NCI-H2107 treated with DMSO at 0.1 percent for 48 hours (cell line): ENCODE results near the gene SLC8A2.

Experiments
- DNase-seq: peaks from one replicate; lab custom pipeline; 2025; ENCODE audit not compliant: unreplicated experiment; lab: John Stamatoyannopoulos, UW

SLC8A2 gene

GRCh38 chr19:47471733-47472457, at the start of gene SLC8A2:
TSS of gene SLC8A2 (minus strand) at chr19:47471893. CDS start at chr19:47466403, 5,490 bp downstream.
- DNase-seq = peak; percentile 41

GRCh38 chr19:47520839-47521238, 49.1 kb upstream of the SLC8A2 start:
- no peak for DNase-seq

- no peak for DNase-seq
Measured at GRCh38 chr19:47520343-47520806, 48.7 kb upstream of the SLC8A2 start.

- DNase-seq = no peak
Measured at GRCh38 chr19:47518854-47519253, 47.2 kb upstream of the SLC8A2 start.

GRCh38 chr19:47518139-47518538, 46.4 kb upstream of the SLC8A2 start:
- DNase-seq = no peak

GRCh38 chr19:47514869-47515588, 43.3 kb upstream of the SLC8A2 start, which contains the start of gene NAPA:
TSS of gene NAPA (minus strand) at chr19:47515063. CDS start at chr19:47514940, 123 bp downstream.
- peak; percentile 99 for DNase-seq

- DNase-seq = no peak
Measured at GRCh38 chr19:47514151-47514868, 42.6 kb upstream of the SLC8A2 start.

GRCh38 chr19:47512948-47513319, 41.2 kb upstream of the SLC8A2 start:
- DNase-seq = no peak

GRCh38 chr19:47512183-47512947, 40.7 kb upstream of the SLC8A2 start:
- no peak for DNase-seq

- no peak for DNase-seq
Measured at GRCh38 chr19:47511681-47512080, 40.0 kb upstream of the SLC8A2 start.

GRCh38 chr19:47511128-47511517, 39.4 kb upstream of the SLC8A2 start:
- DNase-seq = no peak

- DNase-seq = no peak
Measured at GRCh38 chr19:47510516-47511127, 38.9 kb upstream of the SLC8A2 start.

- no peak for DNase-seq
Measured at GRCh38 chr19:47509973-47510372, 38.3 kb upstream of the SLC8A2 start.

- DNase-seq = no peak
Measured at GRCh38 chr19:47509170-47509847, 37.6 kb upstream of the SLC8A2 start.

GRCh38 chr19:47508721-47509120, 37.0 kb upstream of the SLC8A2 start:
- DNase-seq = no peak

- DNase-seq = no peak
Measured at GRCh38 chr19:47507924-47508553, 36.3 kb upstream of the SLC8A2 start.

- DNase-seq = no peak
Measured at GRCh38 chr19:47507012-47507411, 35.3 kb upstream of the SLC8A2 start.

- no peak for DNase-seq
Measured at GRCh38 chr19:47506459-47506858, 34.8 kb upstream of the SLC8A2 start.

- no peak for DNase-seq
Measured at GRCh38 chr19:47505506-47505905, 33.8 kb upstream of the SLC8A2 start.

- no peak for DNase-seq
Measured at GRCh38 chr19:47503826-47504150, 32.1 kb upstream of the SLC8A2 start.
